Measurements from ENCODE around the gene CYP20A1.
"Not testable (repeated sequence)": the region's sequence is repeated elsewhere in the genome, so short reads cannot be mapped to it uniquely, and the experiment has no call there.

The CYP20A1 gene

DNA sequence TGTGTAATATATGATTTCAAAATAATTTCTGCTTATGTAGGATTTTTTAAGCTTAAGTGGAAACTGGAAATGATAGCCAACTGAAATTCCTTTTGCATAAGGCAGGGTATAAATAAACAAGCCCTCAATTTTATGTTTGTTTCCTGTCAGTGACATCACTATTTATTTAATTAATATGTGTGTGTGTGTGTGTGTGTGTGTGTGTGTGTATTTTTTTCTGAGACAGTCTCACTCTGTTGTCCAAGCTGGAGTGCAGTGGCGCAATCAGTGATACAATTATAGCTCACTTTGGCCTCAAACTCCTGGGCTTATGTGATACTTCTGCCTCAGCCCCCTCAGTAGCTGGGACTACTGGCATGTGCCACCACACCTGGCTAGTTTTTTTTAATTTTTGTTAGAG, 29.3 kb upstream of the CYP20A1 start:
- H3K27me3 ChIP-seq (ENCODE audit: low read length) = no peaks in the 10 kb centered on the region
- no peak for TF ChIP-seq EZH2phosphoT487 (conservative IDR thresholded peaks at IDR 0.05; ENCODE audit: low read length)
- TF ChIP-seq, protein P1, sequence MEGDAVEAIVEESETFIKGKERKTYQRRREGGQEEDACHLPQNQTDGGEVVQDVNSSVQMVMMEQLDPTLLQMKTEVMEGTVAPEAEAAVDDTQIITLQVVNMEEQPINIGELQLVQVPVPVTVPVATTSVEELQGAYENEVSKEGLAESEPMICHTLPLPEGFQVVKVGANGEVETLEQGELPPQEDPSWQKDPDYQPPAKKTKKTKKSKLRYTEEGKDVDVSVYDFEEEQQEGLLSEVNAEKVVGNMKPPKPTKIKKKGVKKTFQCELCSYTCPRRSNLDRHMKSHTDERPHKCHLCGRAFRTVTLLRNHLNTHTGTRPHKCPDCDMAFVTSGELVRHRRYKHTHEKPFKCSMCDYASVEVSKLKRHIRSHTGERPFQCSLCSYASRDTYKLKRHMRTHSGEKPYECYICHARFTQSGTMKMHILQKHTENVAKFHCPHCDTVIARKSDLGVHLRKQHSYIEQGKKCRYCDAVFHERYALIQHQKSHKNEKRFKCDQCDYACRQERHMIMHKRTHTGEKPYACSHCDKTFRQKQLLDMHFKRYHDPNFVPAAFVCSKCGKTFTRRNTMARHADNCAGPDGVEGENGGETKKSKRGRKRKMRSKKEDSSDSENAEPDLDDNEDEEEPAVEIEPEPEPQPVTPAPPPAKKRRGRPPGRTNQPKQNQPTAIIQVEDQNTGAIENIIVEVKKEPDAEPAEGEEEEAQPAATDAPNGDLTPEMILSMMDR (IDR thresholded peaks at IDR 0.05; ENCODE audit: insufficient read depth, low read length, poor library complexity, severe bottlenecking) = no peak
- H3K36me3 ChIP-seq (ENCODE audit: low read length) = no peaks in the 10 kb centered on the region; the same call in 1 of the 2 replicates
- H4K20me1 ChIP-seq (ENCODE audit: low read depth, low read length) = no peaks in the 10 kb centered on the region
- no peak overlapping the region for H2AFZ ChIP-seq (ENCODE audit: low read depth, low read length, severe bottlenecking)
- no peak overlapping the region for H3K4me2 ChIP-seq (ENCODE audit: low read depth, low read length, poor library complexity, severe bottlenecking)
- no peak overlapping the region for H3K4me3 ChIP-seq (ENCODE audit: insufficient read depth, low read length, poor library complexity, severe bottlenecking)
- H3K79me2 ChIP-seq (ENCODE audit: insufficient read depth, low read length) = no peaks in the 10 kb centered on the region
- no peak overlapping the region for H3K27ac ChIP-seq (ENCODE audit: low read depth, low read length)
- H3K9me3 ChIP-seq (ENCODE audit: insufficient read depth, low read length) = no peaks in the 10 kb centered on the region
- no peaks in the 10 kb centered on the region for H3K9me2 ChIP-seq (replicated peaks; ENCODE audit: insufficient read depth, low read length)
- H3K9ac ChIP-seq (ENCODE audit: low read length) = no peak overlapping the region
- H3F3A ChIP-seq (ENCODE audit: insufficient read depth) = 0 out of 2 replicates have a peak, but pooled peaks cover 2% of the 10 kb centered on the region

DNA sequence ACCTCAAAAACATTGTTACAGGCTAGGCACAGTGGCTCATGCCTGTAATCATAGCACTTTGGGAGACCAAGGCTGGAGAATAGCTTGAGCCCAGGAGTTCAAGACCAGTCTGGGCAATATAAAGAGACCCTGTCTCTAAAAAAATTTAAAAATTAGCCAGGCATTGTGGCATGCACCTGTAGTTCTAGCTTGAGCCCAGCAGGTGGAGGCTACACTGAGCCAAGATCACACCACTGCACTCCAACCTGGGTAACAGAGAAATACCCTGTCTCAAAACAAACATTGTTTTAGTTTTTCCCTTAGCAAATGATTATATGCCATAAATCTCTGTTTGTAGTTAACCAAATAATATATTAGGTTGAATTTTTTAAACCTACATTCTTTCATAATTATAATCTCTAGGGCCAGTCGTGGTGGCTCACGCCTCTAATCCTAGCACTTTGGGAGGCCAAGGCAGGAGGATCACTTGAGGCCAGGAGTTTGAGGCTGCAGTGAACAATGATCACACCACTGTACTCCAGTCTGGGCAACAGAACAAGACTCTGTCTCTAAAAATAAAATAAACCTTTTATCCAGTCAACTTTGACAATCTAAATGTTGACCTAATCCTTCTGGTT, 13.3 kb upstream of the CYP20A1 start:
- H3K4me2 ChIP-seq (ENCODE audit: low read depth, low read length, poor library complexity, severe bottlenecking) = no peak overlapping the region
- H3K27ac ChIP-seq (ENCODE audit: low read depth, low read length) = no peak overlapping the region
- no peaks in the 10 kb centered on the region for H4K20me1 ChIP-seq (ENCODE audit: low read depth, low read length)
- no peaks in the 10 kb centered on the region for H3K9me2 ChIP-seq (replicated peaks; ENCODE audit: insufficient read depth, low read length)
- TF ChIP-seq, protein P1 (IDR thresholded peaks at IDR 0.05; ENCODE audit: insufficient read depth, low read length, poor library complexity, severe bottlenecking) = peak; percentile 63
- no peak for TF ChIP-seq EZH2phosphoT487 (conservative IDR thresholded peaks at IDR 0.05; ENCODE audit: low read length)
- no peaks in the 10 kb centered on the region for H3K36me3 ChIP-seq (ENCODE audit: low read length)
- H3K79me2 ChIP-seq (ENCODE audit: insufficient read depth, low read length) = no peaks in the 10 kb centered on the region
- no peak overlapping the region for H2AFZ ChIP-seq (ENCODE audit: low read depth, low read length, severe bottlenecking)
- H3F3A ChIP-seq (ENCODE audit: insufficient read depth) = no peaks in the 10 kb centered on the region
- no peaks in the 10 kb centered on the region for H3K9me3 ChIP-seq (ENCODE audit: insufficient read depth, low read length)
- H3K27me3 ChIP-seq (ENCODE audit: low read length) = no peaks in the 10 kb centered on the region
- no peak overlapping the region for H3K9ac ChIP-seq (ENCODE audit: low read length)
- H3K4me3 ChIP-seq (ENCODE audit: insufficient read depth, low read length, poor library complexity, severe bottlenecking) = no peak overlapping the region

DNA sequence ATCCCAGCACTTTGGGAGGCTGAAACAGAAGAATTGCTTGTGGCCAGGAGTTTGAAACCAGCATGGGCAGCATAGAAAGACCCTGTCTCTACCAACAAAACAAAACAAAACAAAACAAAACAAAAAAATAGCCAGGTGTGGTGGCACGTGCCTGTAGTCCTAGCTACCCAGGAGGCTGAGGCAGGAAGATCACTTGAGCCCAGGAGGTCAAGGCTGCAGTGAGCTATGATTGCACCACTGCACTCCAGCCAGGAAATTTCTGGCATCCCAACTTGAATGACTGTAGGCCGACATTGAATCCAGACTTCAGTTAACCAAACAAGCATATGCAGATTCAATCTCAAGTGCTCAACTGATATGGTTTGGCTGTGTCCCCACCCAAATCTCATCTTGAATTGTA, 9.1 kb upstream of the CYP20A1 start:
- not testable (repeated sequence) for H3K9me2 ChIP-seq (replicated peaks; ENCODE audit: insufficient read depth, low read length); H3K9me3 ChIP-seq (ENCODE audit: insufficient read depth, low read length); H3K36me3 ChIP-seq (ENCODE audit: low read length); H3K4me3 ChIP-seq (ENCODE audit: insufficient read depth, low read length, poor library complexity, severe bottlenecking); H3K79me2 ChIP-seq (ENCODE audit: insufficient read depth, low read length); H2AFZ ChIP-seq (ENCODE audit: low read depth, low read length, severe bottlenecking); H3K9ac ChIP-seq (ENCODE audit: low read length); H3K27me3 ChIP-seq (ENCODE audit: low read length); H3K27ac ChIP-seq (ENCODE audit: low read depth, low read length); H4K20me1 ChIP-seq (ENCODE audit: low read depth, low read length); H3F3A ChIP-seq (ENCODE audit: insufficient read depth); H3K4me2 ChIP-seq (ENCODE audit: low read depth, low read length, poor library complexity, severe bottlenecking)

DNA sequence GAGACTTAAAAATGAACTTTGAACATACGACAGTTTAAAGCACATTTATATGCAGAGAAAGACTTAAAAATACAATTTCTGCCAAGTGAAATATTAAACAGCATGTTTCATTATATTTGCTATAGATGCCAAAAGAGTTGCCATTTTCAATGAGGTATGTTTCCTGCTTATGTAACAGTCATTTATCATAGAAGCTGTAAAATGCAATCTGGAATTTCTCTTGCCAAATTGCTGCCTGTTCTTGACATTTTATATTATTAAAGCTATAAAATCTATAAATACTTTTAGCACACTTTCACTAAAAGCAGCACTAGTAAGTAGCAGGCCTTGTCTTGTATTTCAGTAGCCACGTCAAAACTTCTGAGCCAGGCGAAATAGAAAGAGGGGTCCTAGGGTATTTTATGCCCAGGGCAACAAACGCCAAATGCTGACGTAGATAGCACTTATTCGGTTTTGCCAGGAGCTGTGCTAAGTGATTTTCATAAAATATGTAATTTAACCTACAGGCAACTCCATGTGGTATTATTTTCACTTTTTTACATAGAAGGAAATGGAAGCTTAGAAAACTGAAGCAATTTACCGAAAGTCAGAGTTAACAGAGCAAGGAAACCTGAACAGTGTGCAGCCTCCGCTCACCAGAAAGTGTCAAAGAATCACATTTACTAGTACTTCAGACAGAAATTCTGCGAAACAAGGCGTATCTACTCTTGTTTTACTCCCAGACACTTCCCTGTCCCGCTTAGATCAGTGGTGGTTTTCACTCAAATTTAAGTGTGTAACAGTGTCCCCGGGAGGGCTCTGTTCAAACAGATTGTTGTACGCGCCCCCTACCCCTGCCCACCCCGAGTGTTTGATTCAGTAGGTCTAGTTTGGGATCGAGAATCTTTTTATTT, 1.2 kb upstream of the CYP20A1 start:
- H3K9me2 ChIP-seq (replicated peaks; ENCODE audit: insufficient read depth, low read length) = no peaks in the 10 kb centered on the region
- H3K27ac ChIP-seq (ENCODE audit: low read depth, low read length) = no peak overlapping the region
- H3K9ac ChIP-seq (ENCODE audit: low read length) = no peak overlapping the region
- H4K20me1 ChIP-seq (ENCODE audit: low read depth, low read length) = no peaks in the 10 kb centered on the region
- H3K9me3 ChIP-seq (ENCODE audit: insufficient read depth, low read length) = no peaks in the 10 kb centered on the region
- peaks cover 23% of the 10 kb centered on the region for H3K79me2 ChIP-seq (ENCODE audit: insufficient read depth, low read length)
- peaks cover 10% of the 10 kb centered on the region for H3F3A ChIP-seq (ENCODE audit: insufficient read depth)
- H3K4me3 ChIP-seq (ENCODE audit: insufficient read depth, low read length, poor library complexity, severe bottlenecking) = no peak overlapping the region
- no peaks in the 10 kb centered on the region for H3K36me3 ChIP-seq (ENCODE audit: low read length)
- H2AFZ ChIP-seq (ENCODE audit: low read depth, low read length, severe bottlenecking) = no peak overlapping the region
- H3K4me2 ChIP-seq (ENCODE audit: low read depth, low read length, poor library complexity, severe bottlenecking) = peak overlapping the region; percentile 81
- no peaks in the 10 kb centered on the region for H3K27me3 ChIP-seq (ENCODE audit: low read length)
- TF ChIP-seq, protein P1 (IDR thresholded peaks at IDR 0.05; ENCODE audit: insufficient read depth, low read length, poor library complexity, severe bottlenecking) = no peak
- no peak for TF ChIP-seq EZH2phosphoT487 (conservative IDR thresholded peaks at IDR 0.05; ENCODE audit: low read length)

All from SU-DHL-6 (cell line).